ENCODE data around the gene PRDM4. TPM values are rescaled to one million over a fixed set of nuclear protein-coding genes. Genes with fewer than 3 reads are reported as not detected.

The PRDM4 gene
- total and polyA plus RNA-seq, 2 of the 13 experiments (the other 11 are each of a cell fraction or from before 2014, with no cell fraction given) = 9.9 to 15.3 TPM

DNA sequence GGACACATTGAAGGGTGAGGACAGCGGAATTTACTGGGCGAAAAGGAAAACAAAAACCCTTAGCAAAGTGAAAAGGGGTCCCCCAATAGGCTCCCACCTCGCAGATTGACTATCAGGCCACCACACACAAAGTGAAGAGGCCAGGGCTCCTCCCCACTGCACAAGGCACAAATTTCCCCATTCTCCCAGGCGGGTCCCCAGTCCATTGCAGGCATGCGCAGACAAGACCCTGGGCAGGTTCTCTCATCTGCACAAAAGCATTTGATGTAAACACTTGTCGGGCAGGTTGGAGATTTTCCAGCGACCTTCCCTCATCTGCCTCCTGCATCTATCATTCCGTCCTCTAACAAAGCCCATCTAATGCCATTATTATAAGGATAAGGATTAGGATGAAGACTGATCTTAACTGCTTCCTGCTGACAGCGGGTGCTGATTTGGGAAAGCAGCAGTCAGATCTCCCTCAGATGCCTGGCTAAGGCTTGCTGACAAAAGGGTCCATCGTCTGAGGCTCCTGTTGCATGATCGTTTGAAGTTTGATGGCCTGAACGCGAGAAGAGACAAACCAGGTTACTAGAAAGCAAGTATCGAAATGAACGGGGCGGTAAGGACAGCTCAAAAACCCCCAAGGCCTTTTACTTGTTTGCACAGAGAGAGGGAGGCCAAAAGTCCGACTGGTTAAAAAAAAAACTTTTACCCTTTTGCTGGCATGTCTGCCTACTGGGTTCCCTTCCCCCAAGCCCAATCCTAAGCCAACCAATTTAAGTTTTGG is 27.9 kb upstream of the PRDM4 start:
- H4K20me1 ChIP-seq (ENCODE audit: insufficient read depth, low read length) = no peaks in the 10 kb centered on the region
- ChIA-PET CTCF (ENCODE audit: low intra/inter-chr PET ratio, low total read pairs) (no interaction called here), POLR2A (no interaction called here)
- H3K4me3 ChIP-seq (replicated peaks in 1 of 3; ENCODE audit: insufficient read depth in 1 of 3, low read depth in 2 of 3, low read length in 3 of 3) = peak overlapping the region in 2 of 3 experiments; percentile 10 to 48; a peak in 4 of 6 replicates
- intact Hi-C loops (cut with micrococcal nuclease; ENCODE audit: unreplicated experiment) (no loop called here), in situ Hi-C loops (cut with HindIII; ENCODE audit: extremely low pct_ligation_motif_present, low pct_unique_long_range_greater_than_20kb) (no loop called here)
- ATAC-seq = peak; percentile 77
- peaks cover 20% of the 10 kb centered on the region for H3K4me1 ChIP-seq (ENCODE audit: insufficient read depth, low read length)
- BruUV-seq (replicated peaks) = no TSS peak
- peak overlapping the region; percentile 36 for H2AFZ ChIP-seq (ENCODE audit: low read length)
- peak; percentile 42 for FAIRE-seq
- H3K27me3 ChIP-seq (ENCODE audit: control insufficient read depth in 1 of 2, insufficient read depth in 2 of 2, low read length in 2 of 2) = no peaks in the 10 kb centered on the region
- peak overlapping the region; percentile 72 for H3K4me2 ChIP-seq (ENCODE audit: low read depth, low read length)
- 18% methylated on average over 17 of the region's 17 CpGs for WGBS (ENCODE audit: low lambda C conversion rate)
- H3K27ac ChIP-seq (ENCODE audit: extremely low read length, insufficient read depth, low read length) = no peak overlapping the region
- no peaks in the 10 kb centered on the region for H3K79me2 ChIP-seq (ENCODE audit: insufficient read depth, low read length)
- H3K9ac ChIP-seq (ENCODE audit: insufficient read depth, low read depth, low read length) = no peak overlapping the region
- H3K36me3 ChIP-seq (replicated peaks in 1 of 2; ENCODE audit: control insufficient read depth in 1 of 2, insufficient read depth in 2 of 2, low read length in 2 of 2) = no peaks in the 10 kb centered on the region
- 0 out of 2 replicates have a peak, but pooled peaks cover 6% of the 10 kb centered on the region for H3K9me3 ChIP-seq (ENCODE audit: low read length)
- peak; percentile 32 for DNase-seq (ENCODE audit: low spot score)
- TF ChIP-seq BHLHE40 (IDR thresholded peaks at IDR 0.05; ENCODE audit: low read length) (no peak), HDAC1 (CRISPR knock-in tag; IDR thresholded peaks at IDR 0.05) (0 out of 2 replicates have a peak, but pooled peaks have one; percentile 37), RCOR2 (CRISPR knock-in tag; IDR thresholded peaks at IDR 0.05) (no peak), GPN1 (CRISPR knock-in tag; IDR thresholded peaks at IDR 0.05; ENCODE audit: borderline replicate concordance) (no peak), FOSL2 (CRISPR knock-in tag; IDR thresholded peaks at IDR 0.05) (no peak), YY1 (IDR thresholded peaks at IDR 0.05; ENCODE audit: insufficient read depth, insufficient replicate concordance, low read depth, low read length) (no peak), ZNF460 (CRISPR knock-in tag; IDR thresholded peaks at IDR 0.05; ENCODE audit: borderline replicate concordance) (no peak), SNAI1 (CRISPR knock-in tag; IDR thresholded peaks at IDR 0.05; ENCODE audit: borderline replicate concordance) (no peak), CAMTA2 (CRISPR knock-in tag; IDR thresholded peaks at IDR 0.05; ENCODE audit: borderline replicate concordance) (no peak)
- TF ChIP-seq, protein P1, sequence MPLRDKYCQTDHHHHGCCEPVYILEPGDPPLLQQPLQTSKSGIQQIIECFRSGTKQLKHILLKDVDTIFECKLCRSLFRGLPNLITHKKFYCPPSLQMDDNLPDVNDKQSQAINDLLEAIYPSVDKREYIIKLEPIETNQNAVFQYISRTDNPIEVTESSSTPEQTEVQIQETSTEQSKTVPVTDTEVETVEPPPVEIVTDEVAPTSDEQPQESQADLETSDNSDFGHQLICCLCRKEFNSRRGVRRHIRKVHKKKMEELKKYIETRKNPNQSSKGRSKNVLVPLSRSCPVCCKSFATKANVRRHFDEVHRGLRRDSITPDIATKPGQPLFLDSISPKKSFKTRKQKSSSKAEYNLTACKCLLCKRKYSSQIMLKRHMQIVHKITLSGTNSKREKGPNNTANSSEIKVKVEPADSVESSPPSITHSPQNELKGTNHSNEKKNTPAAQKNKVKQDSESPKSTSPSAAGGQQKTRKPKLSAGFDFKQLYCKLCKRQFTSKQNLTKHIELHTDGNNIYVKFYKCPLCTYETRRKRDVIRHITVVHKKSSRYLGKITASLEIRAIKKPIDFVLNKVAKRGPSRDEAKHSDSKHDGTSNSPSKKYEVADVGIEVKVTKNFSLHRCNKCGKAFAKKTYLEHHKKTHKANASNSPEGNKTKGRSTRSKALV (CRISPR knock-in tag; IDR thresholded peaks at IDR 0.05) = no peak
- TF ChIP-seq, protein P2, sequence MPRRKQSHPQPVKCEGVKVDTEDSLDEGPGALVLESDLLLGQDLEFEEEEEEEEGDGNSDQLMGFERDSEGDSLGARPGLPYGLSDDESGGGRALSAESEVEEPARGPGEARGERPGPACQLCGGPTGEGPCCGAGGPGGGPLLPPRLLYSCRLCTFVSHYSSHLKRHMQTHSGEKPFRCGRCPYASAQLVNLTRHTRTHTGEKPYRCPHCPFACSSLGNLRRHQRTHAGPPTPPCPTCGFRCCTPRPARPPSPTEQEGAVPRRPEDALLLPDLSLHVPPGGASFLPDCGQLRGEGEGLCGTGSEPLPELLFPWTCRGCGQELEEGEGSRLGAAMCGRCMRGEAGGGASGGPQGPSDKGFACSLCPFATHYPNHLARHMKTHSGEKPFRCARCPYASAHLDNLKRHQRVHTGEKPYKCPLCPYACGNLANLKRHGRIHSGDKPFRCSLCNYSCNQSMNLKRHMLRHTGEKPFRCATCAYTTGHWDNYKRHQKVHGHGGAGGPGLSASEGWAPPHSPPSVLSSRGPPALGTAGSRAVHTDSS (CRISPR knock-in tag; conservative IDR thresholded peaks at IDR 0.05) = no peak
- TF ChIP-seq, protein P3, sequence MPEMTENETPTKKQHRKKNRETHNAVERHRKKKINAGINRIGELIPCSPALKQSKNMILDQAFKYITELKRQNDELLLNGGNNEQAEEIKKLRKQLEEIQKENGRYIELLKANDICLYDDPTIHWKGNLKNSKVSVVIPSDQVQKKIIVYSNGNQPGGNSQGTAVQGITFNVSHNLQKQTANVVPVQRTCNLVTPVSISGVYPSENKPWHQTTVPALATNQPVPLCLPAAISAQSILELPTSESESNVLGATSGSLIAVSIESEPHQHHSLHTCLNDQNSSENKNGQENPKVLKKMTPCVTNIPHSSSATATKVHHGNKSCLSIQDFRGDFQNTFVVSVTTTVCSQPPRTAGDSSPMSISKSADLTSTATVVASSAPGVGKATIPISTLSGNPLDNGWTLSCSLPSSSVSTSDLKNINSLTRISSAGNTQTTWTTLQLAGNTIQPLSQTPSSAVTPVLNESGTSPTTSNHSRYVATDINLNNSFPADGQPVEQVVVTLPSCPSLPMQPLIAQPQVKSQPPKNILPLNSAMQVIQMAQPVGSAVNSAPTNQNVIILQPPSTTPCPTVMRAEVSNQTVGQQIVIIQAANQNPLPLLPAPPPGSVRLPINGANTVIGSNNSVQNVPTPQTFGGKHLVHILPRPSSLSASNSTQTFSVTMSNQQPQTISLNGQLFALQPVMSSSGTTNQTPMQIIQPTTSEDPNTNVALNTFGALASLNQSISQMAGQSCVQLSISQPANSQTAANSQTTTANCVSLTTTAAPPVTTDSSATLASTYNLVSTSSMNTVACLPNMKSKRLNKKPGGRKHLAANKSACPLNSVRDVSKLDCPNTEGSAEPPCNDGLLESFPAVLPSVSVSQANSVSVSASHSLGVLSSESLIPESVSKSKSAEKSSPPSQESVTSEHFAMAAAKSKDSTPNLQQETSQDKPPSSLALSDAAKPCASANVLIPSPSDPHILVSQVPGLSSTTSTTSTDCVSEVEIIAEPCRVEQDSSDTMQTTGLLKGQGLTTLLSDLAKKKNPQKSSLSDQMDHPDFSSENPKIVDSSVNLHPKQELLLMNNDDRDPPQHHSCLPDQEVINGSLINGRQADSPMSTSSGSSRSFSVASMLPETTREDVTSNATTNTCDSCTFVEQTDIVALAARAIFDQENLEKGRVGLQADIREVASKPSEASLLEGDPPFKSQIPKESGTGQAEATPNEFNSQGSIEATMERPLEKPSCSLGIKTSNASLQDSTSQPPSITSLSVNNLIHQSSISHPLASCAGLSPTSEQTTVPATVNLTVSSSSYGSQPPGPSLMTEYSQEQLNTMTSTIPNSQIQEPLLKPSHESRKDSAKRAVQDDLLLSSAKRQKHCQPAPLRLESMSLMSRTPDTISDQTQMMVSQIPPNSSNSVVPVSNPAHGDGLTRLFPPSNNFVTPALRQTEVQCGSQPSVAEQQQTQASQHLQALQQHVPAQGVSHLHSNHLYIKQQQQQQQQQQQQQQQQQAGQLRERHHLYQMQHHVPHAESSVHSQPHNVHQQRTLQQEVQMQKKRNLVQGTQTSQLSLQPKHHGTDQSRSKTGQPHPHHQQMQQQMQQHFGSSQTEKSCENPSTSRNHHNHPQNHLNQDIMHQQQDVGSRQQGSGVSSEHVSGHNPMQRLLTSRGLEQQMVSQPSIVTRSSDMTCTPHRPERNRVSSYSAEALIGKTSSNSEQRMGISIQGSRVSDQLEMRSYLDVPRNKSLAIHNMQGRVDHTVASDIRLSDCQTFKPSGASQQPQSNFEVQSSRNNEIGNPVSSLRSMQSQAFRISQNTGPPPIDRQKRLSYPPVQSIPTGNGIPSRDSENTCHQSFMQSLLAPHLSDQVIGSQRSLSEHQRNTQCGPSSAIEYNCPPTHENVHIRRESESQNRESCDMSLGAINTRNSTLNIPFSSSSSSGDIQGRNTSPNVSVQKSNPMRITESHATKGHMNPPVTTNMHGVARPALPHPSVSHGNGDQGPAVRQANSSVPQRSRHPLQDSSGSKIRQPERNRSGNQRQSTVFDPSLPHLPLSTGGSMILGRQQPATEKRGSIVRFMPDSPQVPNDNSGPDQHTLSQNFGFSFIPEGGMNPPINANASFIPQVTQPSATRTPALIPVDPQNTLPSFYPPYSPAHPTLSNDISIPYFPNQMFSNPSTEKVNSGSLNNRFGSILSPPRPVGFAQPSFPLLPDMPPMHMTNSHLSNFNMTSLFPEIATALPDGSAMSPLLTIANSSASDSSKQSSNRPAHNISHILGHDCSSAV (CRISPR knock-in tag; IDR thresholded peaks at IDR 0.05; ENCODE audit: borderline replicate concordance) = no peak
